ENCODE results near the gene GABARAP.

GABARAP gene

GRCh38 chr17:7190276-7190917 lies 51.9 kb downstream of the GABARAP start:
- Histone ChIP-seq H3K79me2 (ENCODE audit: insufficient read depth, low read length) (no peaks in the 10 kb centered on the region), H3K9me3 (ENCODE audit: low read length) (no peaks in the 10 kb centered on the region), H3K27ac (ENCODE audit: low read depth, low read length, poor library complexity, severe bottlenecking) (no peak overlapping the region), H3K4me2 (ENCODE audit: low read length) (no peak overlapping the region), H3K4me3 (ENCODE audit: low read depth, low read length, poor library complexity, severe bottlenecking) (no peak overlapping the region), H3K27me3 (ENCODE audit: insufficient read depth, low read length) (peaks cover 7% of the 10 kb centered on the region; the same call in 1 of the 2 replicates), H3K36me3 (ENCODE audit: insufficient read depth, low read length) (no peaks in the 10 kb centered on the region), H3K4me1 (ENCODE audit: insufficient read depth, low read length, severe bottlenecking) (no peaks in the 10 kb centered on the region), H2AFZ (ENCODE audit: low read length) (no peak overlapping the region), H3F3A (ENCODE audit: insufficient read depth, low read length) (no peaks in the 10 kb centered on the region), H4K20me1 (ENCODE audit: insufficient read depth, low read length) (no peaks in the 10 kb centered on the region), H3K9me2 (ENCODE audit: low read depth, low read length) (no peaks in the 10 kb centered on the region), H3K9ac (ENCODE audit: low read length) (no peak overlapping the region)
- no peak for TF ChIP-seq CTCF (IDR thresholded peaks at IDR 0.05; ENCODE audit: low read length)

Data from OCI-LY1 (cell line).